Measurements from ENCODE around the gene OBSCN. TPM values are rescaled to one million over a fixed set of nuclear protein-coding genes. Genes with fewer than 3 reads are reported as not detected.
"Not testable (repeated sequence)": the region's sequence is repeated elsewhere in the genome, so short reads cannot be mapped to it uniquely, and the experiment has no call there.

OBSCN gene
- total RNA-seq, 2 experiments from 2014 or later, result 29.5 to 45.2 TPM

- Histone ChIP-seq H3K4me1 (ENCODE audit: insufficient read depth, low read length, poor library complexity, severe bottlenecking) (no peaks in the 10 kb centered on the region), H3K36me3 (ENCODE audit: insufficient read depth, low read length) (peaks cover 9% of the 10 kb centered on the region; the same call in 1 of the 2 replicates), H3K27ac (ENCODE audit: low read depth, low read length, poor library complexity, severe bottlenecking) (no peak overlapping the region), H3K4me2 (ENCODE audit: low read length) (no peak overlapping the region), H3K79me2 (ENCODE audit: insufficient read depth, low read depth, low read length) (no peaks in the 10 kb centered on the region), H3K9me3 (ENCODE audit: low read length) (no peaks in the 10 kb centered on the region), H3K9me2 (ENCODE audit: insufficient read depth, low read length) (no peaks in the 10 kb centered on the region), H3K4me3 (ENCODE audit: low read depth, low read length, poor library complexity, severe bottlenecking) (no peak overlapping the region), H2AFZ (ENCODE audit: low read length) (no peak overlapping the region), H4K20me1 (ENCODE audit: insufficient read depth, low read length) (no peaks in the 10 kb centered on the region)
- TF ChIP-seq EZH2phosphoT487 (IDR thresholded peaks at IDR 0.05; ENCODE audit: borderline replicate concordance, low read depth, low read length), result no peak
- TF ChIP-seq, protein P1, sequence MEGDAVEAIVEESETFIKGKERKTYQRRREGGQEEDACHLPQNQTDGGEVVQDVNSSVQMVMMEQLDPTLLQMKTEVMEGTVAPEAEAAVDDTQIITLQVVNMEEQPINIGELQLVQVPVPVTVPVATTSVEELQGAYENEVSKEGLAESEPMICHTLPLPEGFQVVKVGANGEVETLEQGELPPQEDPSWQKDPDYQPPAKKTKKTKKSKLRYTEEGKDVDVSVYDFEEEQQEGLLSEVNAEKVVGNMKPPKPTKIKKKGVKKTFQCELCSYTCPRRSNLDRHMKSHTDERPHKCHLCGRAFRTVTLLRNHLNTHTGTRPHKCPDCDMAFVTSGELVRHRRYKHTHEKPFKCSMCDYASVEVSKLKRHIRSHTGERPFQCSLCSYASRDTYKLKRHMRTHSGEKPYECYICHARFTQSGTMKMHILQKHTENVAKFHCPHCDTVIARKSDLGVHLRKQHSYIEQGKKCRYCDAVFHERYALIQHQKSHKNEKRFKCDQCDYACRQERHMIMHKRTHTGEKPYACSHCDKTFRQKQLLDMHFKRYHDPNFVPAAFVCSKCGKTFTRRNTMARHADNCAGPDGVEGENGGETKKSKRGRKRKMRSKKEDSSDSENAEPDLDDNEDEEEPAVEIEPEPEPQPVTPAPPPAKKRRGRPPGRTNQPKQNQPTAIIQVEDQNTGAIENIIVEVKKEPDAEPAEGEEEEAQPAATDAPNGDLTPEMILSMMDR (conservative IDR thresholded peaks at IDR 0.05; ENCODE audit: low read length), result no peak
- DNase-seq (ENCODE audit: low spot score), result no peak
- ChIA-PET CTCF (ENCODE audit: unreplicated experiment) (no interaction called here), POLR2A (no interaction called here)
- no TSS peak for BruUV-seq (replicated peaks)
- intact Hi-C loops (cut with micrococcal nuclease; ENCODE audit: unreplicated experiment), result no loop called here
Observed at GRCh38 chr1:228172591-228173527, 35.0 kb upstream of the OBSCN start.

DNA sequence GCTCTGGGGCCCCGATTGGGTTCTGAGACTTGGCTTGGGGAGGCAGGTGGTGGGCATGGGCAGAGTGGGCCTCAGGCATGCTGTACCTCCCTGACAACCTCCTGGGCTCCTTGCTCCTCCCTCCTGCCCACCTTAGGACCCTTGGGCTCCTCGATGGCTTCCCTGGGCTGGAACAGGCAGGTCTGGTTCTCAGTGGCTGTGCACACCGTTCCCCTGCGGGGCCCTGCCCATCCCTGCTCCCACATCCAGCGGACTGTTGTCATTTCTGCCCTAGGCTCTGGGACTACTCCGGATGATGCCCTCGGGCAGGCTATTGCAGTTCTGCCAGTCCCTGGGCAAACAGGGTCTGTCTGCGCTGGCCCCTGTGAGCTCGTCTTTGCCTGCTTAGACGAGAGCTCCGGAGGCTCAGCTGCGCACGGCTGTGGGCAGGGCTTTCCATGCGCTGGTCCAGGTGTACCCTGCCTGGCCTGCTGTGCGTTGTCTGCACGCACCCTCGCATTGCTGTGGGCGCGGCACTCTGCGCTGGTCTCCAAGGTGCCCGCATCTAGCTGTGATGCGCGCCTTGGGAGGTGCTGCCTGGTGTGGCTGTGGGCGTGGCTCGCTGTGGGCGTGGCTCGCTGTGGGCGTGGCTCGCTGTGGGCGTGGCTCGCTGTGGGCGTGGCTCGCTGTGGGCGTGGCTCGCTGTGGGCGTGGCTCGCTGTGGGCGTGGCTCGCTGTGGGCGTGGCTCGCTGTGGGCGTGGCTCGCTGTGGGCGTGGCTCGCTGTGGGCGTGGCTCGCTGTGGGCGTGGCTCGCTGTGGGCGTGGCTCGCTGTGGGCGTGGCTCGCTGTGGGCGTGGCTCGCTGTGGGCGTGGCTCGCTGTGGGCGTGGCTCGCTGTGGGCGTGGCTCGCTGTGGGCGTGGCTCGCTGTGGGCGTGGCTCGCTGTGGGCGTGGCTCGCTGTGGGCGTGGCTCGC lies 34.0 kb upstream of the OBSCN start:
- intact Hi-C loops (cut with micrococcal nuclease; ENCODE audit: unreplicated experiment); H3K4me3 ChIP-seq (ENCODE audit: low read depth, low read length, poor library complexity, severe bottlenecking); H3K9me3 ChIP-seq (ENCODE audit: low read length); H3K36me3 ChIP-seq (ENCODE audit: insufficient read depth, low read length); H2AFZ ChIP-seq (ENCODE audit: low read length); BruUV-seq (replicated peaks); H3K79me2 ChIP-seq (ENCODE audit: insufficient read depth, low read depth, low read length); POLR2A ChIA-PET; H3K9me2 ChIP-seq (ENCODE audit: insufficient read depth, low read length); H3K4me1 ChIP-seq (ENCODE audit: insufficient read depth, low read length, poor library complexity, severe bottlenecking); H4K20me1 ChIP-seq (ENCODE audit: insufficient read depth, low read length); H3K4me2 ChIP-seq (ENCODE audit: low read length); H3K27ac ChIP-seq (ENCODE audit: low read depth, low read length, poor library complexity, severe bottlenecking); CTCF ChIA-PET (ENCODE audit: unreplicated experiment): not testable (repeated sequence)
- peak; percentile 39 for DNase-seq (ENCODE audit: low spot score)

GRCh38 chr1:228174482-228175315 lies 33.1 kb upstream of the OBSCN start:
- no peak for TF ChIP-seq EZH2phosphoT487 (IDR thresholded peaks at IDR 0.05; ENCODE audit: borderline replicate concordance, low read depth, low read length)
- TF ChIP-seq, protein P1 (conservative IDR thresholded peaks at IDR 0.05; ENCODE audit: low read length), result no peak
- Histone ChIP-seq H3K79me2 (ENCODE audit: insufficient read depth, low read depth, low read length) (no peaks in the 10 kb centered on the region), H3K9me2 (ENCODE audit: insufficient read depth, low read length) (no peaks in the 10 kb centered on the region), H3K36me3 (ENCODE audit: insufficient read depth, low read length) (peaks cover 9% of the 10 kb centered on the region; the same call in 1 of the 2 replicates), H3K4me1 (ENCODE audit: insufficient read depth, low read length, poor library complexity, severe bottlenecking) (no peaks in the 10 kb centered on the region), H3K9me3 (ENCODE audit: low read length) (no peaks in the 10 kb centered on the region), H2AFZ (ENCODE audit: low read length) (no peak overlapping the region), H4K20me1 (ENCODE audit: insufficient read depth, low read length) (no peaks in the 10 kb centered on the region), H3K4me3 (ENCODE audit: low read depth, low read length, poor library complexity, severe bottlenecking) (no peak overlapping the region), H3K27ac (ENCODE audit: low read depth, low read length, poor library complexity, severe bottlenecking) (no peak overlapping the region), H3K4me2 (ENCODE audit: low read length) (no peak overlapping the region)
- BruUV-seq (replicated peaks), result no TSS peak
- ChIA-PET CTCF (ENCODE audit: unreplicated experiment) (no interaction called here), POLR2A (interaction anchor here (0.9 kb wide), 1 partner anchor 37 kb away, joined by 5 read pairs; no protein-coding TSS in a partner anchor)
- peak; percentile 50 for DNase-seq (ENCODE audit: low spot score)
- intact Hi-C loops (cut with micrococcal nuclease; ENCODE audit: unreplicated experiment), result no loop called here

All from OCI-LY7 (cell line).